ENCODE results near the gene TMPRSS9. TPM values are rescaled to one million over a fixed set of nuclear protein-coding genes. Genes with fewer than 3 reads are reported as not detected.

The TMPRSS9 gene
- total and polyA plus RNA-seq, 2 of the 13 experiments (the other 11 are each of a cell fraction or from before 2014, with no cell fraction given), result 2.5 to 5.2 TPM

- TF ChIP-seq, protein P1, sequence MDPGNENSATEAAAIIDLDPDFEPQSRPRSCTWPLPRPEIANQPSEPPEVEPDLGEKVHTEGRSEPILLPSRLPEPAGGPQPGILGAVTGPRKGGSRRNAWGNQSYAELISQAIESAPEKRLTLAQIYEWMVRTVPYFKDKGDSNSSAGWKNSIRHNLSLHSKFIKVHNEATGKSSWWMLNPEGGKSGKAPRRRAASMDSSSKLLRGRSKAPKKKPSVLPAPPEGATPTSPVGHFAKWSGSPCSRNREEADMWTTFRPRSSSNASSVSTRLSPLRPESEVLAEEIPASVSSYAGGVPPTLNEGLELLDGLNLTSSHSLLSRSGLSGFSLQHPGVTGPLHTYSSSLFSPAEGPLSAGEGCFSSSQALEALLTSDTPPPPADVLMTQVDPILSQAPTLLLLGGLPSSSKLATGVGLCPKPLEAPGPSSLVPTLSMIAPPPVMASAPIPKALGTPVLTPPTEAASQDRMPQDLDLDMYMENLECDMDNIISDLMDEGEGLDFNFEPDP (CRISPR knock-in tag; conservative IDR thresholded peaks at IDR 0.05), result no peak
- TF ChIP-seq TMF1 (CRISPR knock-in tag; IDR thresholded peaks at IDR 0.05; ENCODE audit: low read depth) (0 out of 2 replicates have a peak, but pooled peaks have one; percentile 56), ZNF292 (CRISPR knock-in tag; IDR thresholded peaks at IDR 0.05; ENCODE audit: borderline replicate concordance, low read depth) (peak; percentile 50; the same call in 1 of the 2 replicates), ZNF580 (CRISPR knock-in tag; IDR thresholded peaks at IDR 0.05; ENCODE audit: borderline replicate concordance, low read depth) (peak; percentile 46; the same call in 1 of the 2 replicates), RORA (CRISPR knock-in tag; IDR thresholded peaks at IDR 0.05) (no peak), ISL2 (CRISPR knock-in tag; IDR thresholded peaks at IDR 0.05) (peak; percentile 58; the same call in 1 of the 2 replicates), ELF1 (CRISPR knock-in tag; IDR thresholded peaks at IDR 0.05) (peak; percentile 97), ZNF430 (CRISPR knock-in tag; IDR thresholded peaks at IDR 0.05) (0 out of 2 replicates have a peak, but pooled peaks have one; percentile 69), CTCF (CRISPR knock-in tag; IDR thresholded peaks at IDR 0.05) (no peak; the same call in 1 of the 2 replicates), ZNF792 (CRISPR knock-in tag; IDR thresholded peaks at IDR 0.05) (peak; percentile 76; the same call in 1 of the 2 replicates), NRL (CRISPR knock-in tag; IDR thresholded peaks at IDR 0.05; ENCODE audit: borderline replicate concordance) (peak; percentile 51), CEBPG (CRISPR knock-in tag; IDR thresholded peaks at IDR 0.05) (peak; percentile 96), ZNF614 (CRISPR knock-in tag; IDR thresholded peaks at IDR 0.05; ENCODE audit: borderline replicate concordance) (no peak; the same call in 1 of the 2 replicates), RAD51 (IDR thresholded peaks at IDR 0.05; ENCODE audit: borderline replicate concordance) (peak; percentile 97), HCFC1 (IDR thresholded peaks at IDR 0.05; ENCODE audit: low read depth, low read length) (peak; percentile 91), ZNF609 (CRISPR knock-in tag; IDR thresholded peaks at IDR 0.05; ENCODE audit: borderline replicate concordance) (peak; percentile 37; the same call in 1 of the 2 replicates)
- TF ChIP-seq, protein P2, sequence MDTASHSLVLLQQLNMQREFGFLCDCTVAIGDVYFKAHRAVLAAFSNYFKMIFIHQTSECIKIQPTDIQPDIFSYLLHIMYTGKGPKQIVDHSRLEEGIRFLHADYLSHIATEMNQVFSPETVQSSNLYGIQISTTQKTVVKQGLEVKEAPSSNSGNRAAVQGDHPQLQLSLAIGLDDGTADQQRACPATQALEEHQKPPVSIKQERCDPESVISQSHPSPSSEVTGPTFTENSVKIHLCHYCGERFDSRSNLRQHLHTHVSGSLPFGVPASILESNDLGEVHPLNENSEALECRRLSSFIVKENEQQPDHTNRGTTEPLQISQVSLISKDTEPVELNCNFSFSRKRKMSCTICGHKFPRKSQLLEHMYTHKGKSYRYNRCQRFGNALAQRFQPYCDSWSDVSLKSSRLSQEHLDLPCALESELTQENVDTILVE (CRISPR knock-in tag; IDR thresholded peaks at IDR 0.05), result peak; percentile 81
- TF ChIP-seq, protein P3, sequence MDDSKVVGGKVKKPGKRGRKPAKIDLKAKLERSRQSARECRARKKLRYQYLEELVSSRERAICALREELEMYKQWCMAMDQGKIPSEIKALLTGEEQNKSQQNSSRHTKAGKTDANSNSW (CRISPR knock-in tag; IDR thresholded peaks at IDR 0.05; ENCODE audit: borderline replicate concordance), result no peak; the same call in 1 of the 2 replicates
Measured at GRCh38 chr19:2427429-2428320, 67.6 kb downstream of the TMPRSS9 start, which contains the start of gene TIMM13 (continued).
